ELR (cell line): Measurements from ENCODE around the gene IGFL4.

ENCODE experiments used
- DNase-seq: peaks from one replicate; pipeline ENCODE4 v3.0.0-alpha.2; 2015; ENCODE audit warnings: low read depth

The IGFL4 gene

GRCh38 chr19:46040952-46041500 is at the start of gene IGFL4:
TSS of gene IGFL4 (minus strand) at chr19:46041002. CDS start at chr19:46040962, 40 bp downstream.
- peak; percentile 15 for DNase-seq

- DNase-seq, result no peak
Observed at GRCh38 chr19:46090444-46090843, 49.6 kb upstream of the IGFL4 start.

GRCh38 chr19:46089432-46089831 is 48.6 kb upstream of the IGFL4 start:
- no peak for DNase-seq

GRCh38 chr19:46088101-46088500 is 47.3 kb upstream of the IGFL4 start:
- no peak for DNase-seq

GRCh38 chr19:46085888-46086287 is 45.1 kb upstream of the IGFL4 start:
- DNase-seq, result no peak

- DNase-seq, result peak; percentile 39
Observed at GRCh38 chr19:46082728-46083050, 41.9 kb upstream of the IGFL4 start.

- DNase-seq, result peak; percentile 73
Observed at GRCh38 chr19:46081928-46082727, 41.3 kb upstream of the IGFL4 start.

- peak; percentile 76 for DNase-seq
Observed at GRCh38 chr19:46080561-46080960, 39.8 kb upstream of the IGFL4 start.

GRCh38 chr19:46079576-46079975 is 38.8 kb upstream of the IGFL4 start:
- no peak for DNase-seq

GRCh38 chr19:46078573-46079332 is 38.0 kb upstream of the IGFL4 start:
- DNase-seq, result peak; percentile 55

- no peak for DNase-seq
Observed at GRCh38 chr19:46077815-46078167, 37.0 kb upstream of the IGFL4 start.

GRCh38 chr19:46076951-46077814 is 36.4 kb upstream of the IGFL4 start:
- DNase-seq, result peak; percentile 89

- no peak for DNase-seq
Observed at GRCh38 chr19:46076031-46076880, 35.5 kb upstream of the IGFL4 start.

GRCh38 chr19:46073268-46073922 is 32.6 kb upstream of the IGFL4 start:
- DNase-seq, result peak; percentile 40

GRCh38 chr19:46069806-46070341 is 29.1 kb upstream of the IGFL4 start:
- DNase-seq, result peak; percentile 88

GRCh38 chr19:46068345-46069258 is 27.8 kb upstream of the IGFL4 start:
- DNase-seq, result peak; percentile 95

GRCh38 chr19:46067691-46068090 is 26.9 kb upstream of the IGFL4 start:
- no peak for DNase-seq

GRCh38 chr19:46066471-46066870 is 25.7 kb upstream of the IGFL4 start:
- no peak for DNase-seq

GRCh38 chr19:46065486-46066071 is 24.8 kb upstream of the IGFL4 start:
- DNase-seq, result peak; percentile 71
